Trophoblast cell (in vitro differentiated cells and primary cell): ENCODE results near the gene FGGY.

Experiments
- DNase-seq, 2 donors: peaks; one replicate each; pipeline ENCODE4 v3.0.0-alpha.2; 2016
- H2AFZ ChIP-seq: 2 replicates; pipeline ENCODE4 v1.6.1; 2013; ENCODE audit warnings: low read length, moderate library complexity, mild to moderate bottlenecking; ENCODE audit not compliant: insufficient read depth, poor library complexity
- H2AK5ac ChIP-seq: 2 replicates; pipeline ENCODE4 v1.6.1; 2013; ENCODE audit warnings: mild to moderate bottlenecking, low read length
- H2BK120ac ChIP-seq: 2 replicates; pipeline ENCODE4 v1.6.1; 2013; ENCODE audit warnings: low read length, mild to moderate bottlenecking, moderate library complexity; ENCODE audit not compliant: insufficient read depth, poor library complexity
- H2BK12ac ChIP-seq: 2 replicates; pipeline ENCODE4 v1.6.1; 2013; ENCODE audit warnings: mild to moderate bottlenecking, low read length, moderate library complexity
- H2BK5ac ChIP-seq: 2 replicates; pipeline ENCODE4 v1.6.1; 2013; ENCODE audit warnings: low read length, low read depth, moderate library complexity, mild to moderate bottlenecking; ENCODE audit not compliant: poor library complexity
- H3K14ac ChIP-seq: 2 replicates; pipeline ENCODE4 v1.6.1; 2013; ENCODE audit warnings: mild to moderate bottlenecking, low read length
- H3K18ac ChIP-seq: 2 replicates; pipeline ENCODE4 v1.6.1; 2013; ENCODE audit warnings: mild to moderate bottlenecking, low read length
- H3K23ac ChIP-seq: 2 replicates; pipeline ENCODE4 v1.6.1; 2013; ENCODE audit warnings: low read length
- H3K27ac ChIP-seq: 2 replicates; pipeline ENCODE4 v1.5.1; 2013; ENCODE audit warnings: low read depth, mild to moderate bottlenecking, inconsistent platforms, low read length, moderate library complexity
- H3K27me3 ChIP-seq: 2 replicates; pipeline ENCODE4 v1.6.1; 2013; ENCODE audit warnings: inconsistent platforms, mild to moderate bottlenecking, low read length, moderate library complexity; ENCODE audit not compliant: insufficient read depth
- H3K36me3 ChIP-seq, 2 experiments: 1 replicate in 1 of 2; 2 replicates in 1 of 2; pipeline ENCODE4 v1.6.1; 2013; ENCODE audit warnings: low read length in 2 of 2, mild to moderate bottlenecking in 2 of 2, moderate library complexity in 1 of 2; ENCODE audit not compliant: insufficient read depth in 2 of 2, control insufficient read depth in 1 of 2
- H3K4ac ChIP-seq: 2 replicates; pipeline ENCODE4 v1.6.1; 2013; ENCODE audit warnings: low read depth, mild to moderate bottlenecking, low read length, moderate library complexity
- H3K4me1 ChIP-seq, 2 experiments: 1 replicate in 1 of 2; 2 replicates in 1 of 2; pipeline ENCODE4 v1.6.1; 2013; ENCODE audit warnings: low read length in 2 of 2, mild to moderate bottlenecking in 2 of 2, moderate library complexity in 1 of 2; ENCODE audit not compliant: insufficient read depth in 2 of 2, control insufficient read depth in 1 of 2
- H3K4me2 ChIP-seq: 2 replicates; pipeline ENCODE4 v1.6.1; 2013; ENCODE audit warnings: inconsistent platforms, mild to moderate bottlenecking, low read length, moderate library complexity
- H3K4me3 ChIP-seq: 2 replicates; pipeline ENCODE4 v1.5.1; 2013; ENCODE audit warnings: mild to moderate bottlenecking, low read depth, low read length, inconsistent platforms
- H3K79me1 ChIP-seq: one replicate; pipeline ENCODE4 v1.6.1; 2013; ENCODE audit warnings: low read length
- H3K79me2 ChIP-seq: 2 replicates; pipeline ENCODE4 v1.6.1; 2013; ENCODE audit warnings: low read length, mild to moderate bottlenecking; ENCODE audit not compliant: control insufficient read depth, insufficient read depth, poor library complexity
- H3K9ac ChIP-seq: 2 replicates; pipeline ENCODE4 v1.6.1; 2013; ENCODE audit warnings: mild to moderate bottlenecking, low read length
- H3K9me3 ChIP-seq: 2 replicates; pipeline ENCODE4 v1.6.1; 2013; ENCODE audit warnings: low read depth, mild to moderate bottlenecking, control low read depth, inconsistent platforms, low read length; ENCODE audit not compliant: insufficient read depth
- H4K12ac ChIP-seq: 2 replicates; pipeline ENCODE4 v1.6.1; 2013; ENCODE audit warnings: low read depth, mild to moderate bottlenecking, low read length, moderate library complexity
- H4K8ac ChIP-seq: 2 replicates; pipeline ENCODE4 v1.6.1; 2013; ENCODE audit warnings: low read depth, mild to moderate bottlenecking, low read length, moderate library complexity
- H4K91ac ChIP-seq: one replicate; pipeline ENCODE4 v1.6.1; 2013; ENCODE audit warnings: low read depth, mild to moderate bottlenecking, low read length, moderate library complexity
- WGBS: extraction: QIAGEN DNeasy Blood & Tissue Kit; methylation state at CpG from one replicate; pipeline ENCODE4 v1.1.7; 2013; ENCODE audit warnings: missing lambda C conversion rate; ENCODE audit not compliant: insufficient read length, insufficient coverage; ENCODE audit errors: extremely low coverage; 5-methylcytosine and 5-hydroxymethylcytosine counted together

Gene FGGY

DNA sequence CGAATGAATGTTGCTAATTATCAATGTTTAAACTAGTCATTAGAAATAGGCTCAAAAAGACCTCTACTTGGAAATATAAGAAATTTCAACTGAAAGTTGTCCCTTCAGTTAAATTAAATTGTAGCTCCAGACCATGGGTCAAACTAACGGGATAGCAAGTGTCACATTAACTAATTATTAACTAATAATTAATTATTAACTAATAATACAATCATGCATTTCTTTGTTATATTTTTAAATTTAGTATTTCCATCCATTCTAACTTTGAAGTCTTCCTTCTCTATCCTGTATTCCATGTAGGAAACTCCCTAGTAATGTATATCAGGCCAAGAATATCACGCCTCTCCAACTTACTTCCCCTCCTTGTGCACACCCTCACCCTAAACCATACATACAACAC is 474.5 kb downstream of the FGGY start:
- H4K12ac ChIP-seq = no peak overlapping the region
- H2BK12ac ChIP-seq = no peak overlapping the region
- no peak overlapping the region for H2BK5ac ChIP-seq
- no peaks in the 10 kb centered on the region for H3K79me1 ChIP-seq
- H3K23ac ChIP-seq = no peak overlapping the region
- H3K27ac ChIP-seq = no peak overlapping the region
- H3K4me1 ChIP-seq = peaks cover 5 to 6% of the 10 kb centered on the region in 2 experiments
- H3K36me3 ChIP-seq = no peaks in the 10 kb centered on the region
- no peaks in the 10 kb centered on the region for H3K79me2 ChIP-seq
- H3K27me3 ChIP-seq = no peaks in the 10 kb centered on the region
- no peak overlapping the region for H4K91ac ChIP-seq
- H3K9ac ChIP-seq = no peak overlapping the region
- no CpG with 5 or more reads among the region's 3 CpGs for WGBS
- no peaks in the 10 kb centered on the region for H3K9me3 ChIP-seq
- no peak overlapping the region for H4K8ac ChIP-seq
- H3K4ac ChIP-seq = no peak overlapping the region
- H3K14ac ChIP-seq = no peak overlapping the region
- no peak overlapping the region for H3K18ac ChIP-seq
- H2BK120ac ChIP-seq = no peak overlapping the region
- no peak overlapping the region for H3K4me3 ChIP-seq
- no peak for DNase-seq
- H2AFZ ChIP-seq = no peak overlapping the region
- H2AK5ac ChIP-seq = no peak overlapping the region
- no peak overlapping the region for H3K4me2 ChIP-seq

DNA sequence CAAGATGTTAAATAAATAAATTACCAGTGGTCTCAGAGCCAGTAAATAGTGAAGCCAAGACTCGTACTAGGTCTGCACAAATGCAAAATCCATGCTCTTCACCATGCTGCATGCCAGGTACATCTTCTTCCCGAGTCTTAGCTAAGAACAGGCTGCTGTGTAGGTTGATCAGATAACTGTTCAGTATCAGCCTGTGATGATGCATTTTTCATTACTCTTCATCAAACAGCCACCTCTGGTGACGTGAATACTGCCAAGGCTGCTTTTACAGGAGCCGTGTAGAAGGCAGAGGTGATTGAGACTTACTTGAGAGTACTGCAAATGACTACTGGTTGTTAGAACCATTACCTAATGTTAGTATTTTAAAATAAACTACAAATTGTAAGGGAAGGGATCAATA is 478.6 kb downstream of the FGGY start:
- H3K18ac ChIP-seq = no peak overlapping the region
- no peak overlapping the region for H3K4ac ChIP-seq
- no peak overlapping the region for H2AFZ ChIP-seq
- no peak overlapping the region for H2BK5ac ChIP-seq
- no peak for DNase-seq
- H2BK12ac ChIP-seq = no peak overlapping the region
- H3K4me1 ChIP-seq = no peaks in the 10 kb centered on the region
- H3K79me1 ChIP-seq = no peaks in the 10 kb centered on the region
- no CpG with 5 or more reads among the region's 4 CpGs for WGBS
- H2BK120ac ChIP-seq = no peak overlapping the region
- H3K27me3 ChIP-seq = no peaks in the 10 kb centered on the region
- H4K12ac ChIP-seq = no peak overlapping the region
- no peak overlapping the region for H3K14ac ChIP-seq
- no peak overlapping the region for H4K91ac ChIP-seq
- H3K79me2 ChIP-seq = no peaks in the 10 kb centered on the region
- no peak overlapping the region for H3K9ac ChIP-seq
- no peak overlapping the region for H3K4me3 ChIP-seq
- no peaks in the 10 kb centered on the region for H3K9me3 ChIP-seq
- no peak overlapping the region for H3K27ac ChIP-seq
- no peak overlapping the region for H3K4me2 ChIP-seq
- no peak overlapping the region for H4K8ac ChIP-seq
- H3K36me3 ChIP-seq = no peaks in the 10 kb centered on the region
- H2AK5ac ChIP-seq = no peak overlapping the region
- H3K23ac ChIP-seq = no peak overlapping the region

DNA sequence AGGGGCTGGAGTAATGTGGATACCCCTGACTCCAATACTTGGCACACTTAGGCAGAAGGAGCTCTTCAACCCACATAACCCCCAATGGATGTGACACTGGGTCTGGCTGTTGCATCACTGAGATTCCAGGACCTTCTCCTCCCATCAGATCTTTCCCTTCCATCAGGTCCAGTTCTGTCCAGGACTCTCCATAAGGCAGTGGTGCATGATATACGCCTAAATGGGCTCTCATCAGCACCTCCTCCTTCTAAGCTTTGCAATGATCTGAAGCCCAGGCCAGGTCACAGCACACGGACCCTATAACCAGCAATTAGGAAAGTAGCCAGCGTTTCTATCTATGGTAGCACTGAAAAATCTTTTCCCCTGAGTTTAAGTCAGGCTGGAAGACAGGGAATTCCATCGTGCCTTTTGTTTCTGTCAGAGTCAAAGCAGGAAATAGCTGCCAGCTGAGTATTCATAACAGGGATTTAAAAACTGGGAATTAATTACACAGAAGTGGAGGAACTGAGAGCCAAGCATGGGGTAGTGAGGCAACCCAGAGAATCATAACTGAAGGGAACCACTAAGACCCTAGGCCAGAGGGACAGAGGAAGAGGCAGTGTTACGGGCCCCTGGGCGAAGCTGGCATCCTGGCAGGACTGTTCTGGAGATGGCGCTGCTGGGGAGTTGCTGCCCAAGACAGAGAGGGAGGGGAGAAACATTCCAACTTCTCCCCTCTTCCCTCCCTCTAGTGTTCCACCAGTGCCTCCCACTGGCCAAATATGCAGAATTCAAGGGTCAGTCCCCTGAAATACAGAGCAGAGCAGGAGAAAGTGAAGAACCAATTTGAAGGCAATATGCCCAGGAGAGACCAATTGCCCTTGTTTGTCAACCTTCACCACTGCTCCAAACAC is 480.3 kb downstream of the FGGY start:
- H2AFZ ChIP-seq = no peak overlapping the region
- H3K36me3 ChIP-seq = no peaks in the 10 kb centered on the region
- WGBS = no CpG with 5 or more reads among the region's 7 CpGs
- H3K27ac ChIP-seq = no peak overlapping the region
- no peak overlapping the region for H3K18ac ChIP-seq
- no peaks in the 10 kb centered on the region for H3K9me3 ChIP-seq
- no peak overlapping the region for H3K4me2 ChIP-seq
- H2AK5ac ChIP-seq = no peak overlapping the region
- no peak overlapping the region for H4K8ac ChIP-seq
- peak overlapping the region; percentile 36 for H3K9ac ChIP-seq
- H3K79me2 ChIP-seq = no peaks in the 10 kb centered on the region
- no peak overlapping the region for H2BK120ac ChIP-seq
- H2BK12ac ChIP-seq = no peak overlapping the region
- no peak overlapping the region for H3K4me3 ChIP-seq
- H4K91ac ChIP-seq = no peak overlapping the region
- H3K79me1 ChIP-seq = no peaks in the 10 kb centered on the region
- H4K12ac ChIP-seq = no peak overlapping the region
- H3K4me1 ChIP-seq = no peaks in the 10 kb centered on the region
- no peak overlapping the region for H3K4ac ChIP-seq
- H3K14ac ChIP-seq = no peak overlapping the region
- no peak overlapping the region for H3K23ac ChIP-seq
- no peak for DNase-seq
- no peaks in the 10 kb centered on the region for H3K27me3 ChIP-seq
- H2BK5ac ChIP-seq = no peak overlapping the region

DNA sequence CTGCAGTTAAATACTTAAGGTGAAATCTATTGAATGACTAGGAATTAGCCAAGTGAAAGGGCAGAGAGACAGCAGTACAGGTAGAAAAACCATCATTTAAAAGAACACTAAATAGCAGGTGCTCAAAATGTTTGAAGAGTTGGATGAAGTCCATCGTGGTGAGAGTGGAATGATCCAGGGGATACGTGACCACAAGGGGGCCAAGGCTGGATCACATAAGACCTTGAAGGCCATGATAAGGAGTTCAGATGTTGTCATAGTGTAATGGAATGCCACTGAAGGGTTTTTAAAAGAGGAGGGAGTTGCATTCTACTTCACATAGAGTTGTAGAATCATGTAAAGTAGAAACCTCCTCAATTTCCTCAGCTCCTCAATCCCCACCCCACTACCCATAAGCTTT is 483.1 kb downstream of the FGGY start:
- H3K4me1 ChIP-seq = no peaks in the 10 kb centered on the region
- H3K9me3 ChIP-seq = no peaks in the 10 kb centered on the region
- WGBS = no CpG with 5 or more reads among the region's 2 CpGs
- no peaks in the 10 kb centered on the region for H3K36me3 ChIP-seq
- H3K14ac ChIP-seq = no peak overlapping the region
- H4K8ac ChIP-seq = no peak overlapping the region
- H2AK5ac ChIP-seq = no peak overlapping the region
- no peaks in the 10 kb centered on the region for H3K79me1 ChIP-seq
- no peak overlapping the region for H2BK12ac ChIP-seq
- H2BK5ac ChIP-seq = no peak overlapping the region
- DNase-seq = no peak
- H2AFZ ChIP-seq = no peak overlapping the region
- H3K9ac ChIP-seq = no peak overlapping the region
- H4K91ac ChIP-seq = no peak overlapping the region
- no peak overlapping the region for H3K23ac ChIP-seq
- no peak overlapping the region for H2BK120ac ChIP-seq
- H3K4me2 ChIP-seq = no peak overlapping the region
- no peaks in the 10 kb centered on the region for H3K27me3 ChIP-seq
- H4K12ac ChIP-seq = no peak overlapping the region
- no peak overlapping the region for H3K27ac ChIP-seq
- no peak overlapping the region for H3K4ac ChIP-seq
- H3K18ac ChIP-seq = no peak overlapping the region
- H3K79me2 ChIP-seq = no peaks in the 10 kb centered on the region
- no peak overlapping the region for H3K4me3 ChIP-seq
